Measurements from ENCODE around the gene MCF2L2. TPM values are rescaled to one million over a fixed set of nuclear protein-coding genes. Genes with fewer than 3 reads are reported as not detected.

MCF2L2 gene
- polyA plus RNA-seq, 1 donor from 2014 or later = 9.3 TPM

GRCh38 chr3:183134844-183135243, 293.6 kb downstream of the MCF2L2 start:
- Histone ChIP-seq H3K79me2 (replicated peaks; ENCODE audit: insufficient read depth, low read length) (no peaks in the 10 kb centered on the region), H3F3A (ENCODE audit: insufficient read depth, low read length, poor library complexity, severe bottlenecking) (no peaks in the 10 kb centered on the region), H4K20me1 (ENCODE audit: insufficient read depth) (no peaks in the 10 kb centered on the region), H3K4me3 (ENCODE audit: low read length) (no peak overlapping the region), H3K9me3 (ENCODE audit: low read length) (no peaks in the 10 kb centered on the region), H3K9me2 (ENCODE audit: insufficient read depth, low read length) (no peaks in the 10 kb centered on the region), H3K27ac (ENCODE audit: low read length) (no peak overlapping the region), H2AFZ (ENCODE audit: low read depth, low read length) (no peak overlapping the region), H3K9ac (ENCODE audit: low read length) (no peak overlapping the region), H3K36me3 (ENCODE audit: insufficient read depth, low read length) (no peaks in the 10 kb centered on the region), H3K27me3 (ENCODE audit: insufficient read depth, low read depth, low read length) (no peaks in the 10 kb centered on the region), H3K4me2 (ENCODE audit: low read length) (no peak overlapping the region)
- TF ChIP-seq SMC3 (conservative IDR thresholded peaks at IDR 0.05; ENCODE audit: poor library complexity) (no peak), RAD21 (conservative IDR thresholded peaks at IDR 0.05) (no peak), TAF1 (IDR thresholded peaks at IDR 0.05; ENCODE audit: low read depth) (no peak), REST (IDR thresholded peaks at IDR 0.05; ENCODE audit: borderline replicate concordance) (no peak)

- TF ChIP-seq TAF1 (IDR thresholded peaks at IDR 0.05; ENCODE audit: low read depth) (no peak), MXI1 (conservative IDR thresholded peaks at IDR 0.05; ENCODE audit: poor library complexity, severe bottlenecking) (no peak), POLR2AphosphoS5 (IDR thresholded peaks at IDR 0.05) (no peak), RAD21 (conservative IDR thresholded peaks at IDR 0.05) (no peak), SMC3 (conservative IDR thresholded peaks at IDR 0.05; ENCODE audit: poor library complexity) (no peak), CTCF (IDR thresholded peaks at IDR 0.05; ENCODE audit: poor library complexity, severe bottlenecking) (no peak), REST (IDR thresholded peaks at IDR 0.05; ENCODE audit: borderline replicate concordance) (no peak)
- no peak overlapping the region for H2AFZ ChIP-seq (ENCODE audit: low read depth, low read length)
- no peaks in the 10 kb centered on the region for H3K36me3 ChIP-seq (ENCODE audit: insufficient read depth, low read length)
- H3K79me2 ChIP-seq (replicated peaks; ENCODE audit: insufficient read depth, low read length) = no peaks in the 10 kb centered on the region
- H3K27ac ChIP-seq (ENCODE audit: low read length) = no peak overlapping the region
- no peaks in the 10 kb centered on the region for H4K20me1 ChIP-seq (ENCODE audit: insufficient read depth)
- H3K9ac ChIP-seq (ENCODE audit: low read length) = no peak overlapping the region
- no peaks in the 10 kb centered on the region for H3F3A ChIP-seq (ENCODE audit: insufficient read depth, low read length, poor library complexity, severe bottlenecking)
- H3K4me3 ChIP-seq (ENCODE audit: low read length) = no peak overlapping the region
- H3K9me2 ChIP-seq (ENCODE audit: insufficient read depth, low read length) = no peaks in the 10 kb centered on the region
- H3K4me2 ChIP-seq (ENCODE audit: low read length) = no peak overlapping the region
- H3K9me3 ChIP-seq (ENCODE audit: low read length) = no peaks in the 10 kb centered on the region
- H3K27me3 ChIP-seq (ENCODE audit: insufficient read depth, low read depth, low read length) = no peaks in the 10 kb centered on the region
Measured at GRCh38 chr3:183132409-183132808, 296.0 kb downstream of the MCF2L2 start.
